Activated naive CD4-positive, alpha-beta T cell treated with anti-CD3 and anti-CD28 coated beads, Interleukin-2, amount 50 U/mL, for 72 hours (primary cell): Measurements from ENCODE around the gene OR3A3. TPM values are rescaled to one million over a fixed set of nuclear protein-coding genes. Genes with fewer than 3 reads are reported as not detected.
A peak's percentile ranks its signal among the peaks of the same experiment; 100 is the strongest.
"Not testable (repeated sequence)": the region's sequence is repeated elsewhere in the genome, so short reads cannot be mapped to it uniquely, and the experiment has no call there.

Experiments
- ATAC-seq, 2 donors: fragments of 150-1000 bp; cut with Tn5 transposase; 2 replicates each; pipeline ENCODE4 v1.10.0; 2021; ENCODE audit warnings: mild to moderate bottlenecking in 2 of 2, moderate library complexity in 2 of 2
- DNase-seq, 2 donors: peaks; one replicate each; pipeline ENCODE4 v3.0.0; 2021 to 2022; ENCODE audit warnings: low spot score in 2 of 2
- H3K27ac Mint-ChIP-seq, 2 donors: one replicate each; pipeline ENCODE4 v1.8.0; 2022; ENCODE audit warnings: mild to moderate bottlenecking in 2 of 2, mixed read lengths in 2 of 2
- H3K36me3 Mint-ChIP-seq, 2 donors: one replicate each; pipeline ENCODE4 v1.8.0; 2022; ENCODE audit warnings: mixed read lengths in 2 of 2
- H3K9me3 Mint-ChIP-seq, 2 donors: one replicate each; pipeline ENCODE4 v1.8.0; 2022; ENCODE audit warnings: mixed read lengths in 2 of 2
- total RNA-seq, 2 donors: library from RNA; stranded (reverse); gene quantifications; one replicate each; pipeline ENCODE4 v1.2.3, GENCODE V29; 2022

Gene OR3A3
- not detected for total RNA-seq

GRCh38 chr17:3411070-3411469 is at the start of gene OR3A3:
OR3A3 (plus strand) TSS chr17:3411370.
- peaks cover 5 to 15% of the 10 kb centered on the region in 2 donors for H3K36me3 Mint-ChIP-seq
- ATAC-seq (no peak), DNase-seq (no peak)
- no peak within 1 kb of the TSS for H3K27ac Mint-ChIP-seq
- peaks cover 10 to 21% of the 10 kb centered on the region in 2 donors for H3K9me3 Mint-ChIP-seq

- Mint-ChIP-seq H3K9me3 (peaks cover 26% of the 10 kb centered on the region in 2 donors), H3K36me3 (peaks cover 7 to 13% of the 10 kb centered on the region in 2 donors)
- DNase-seq, H3K27ac Mint-ChIP-seq, ATAC-seq: not testable (repeated sequence)
Measured at GRCh38 chr17:3371167-3371566, 40.0 kb upstream of the OR3A3 start.

- H3K9me3 Mint-ChIP-seq: peaks cover 15% of the 10 kb centered on the region in 2 donors
- ATAC-seq (no peak), DNase-seq (no peak)
- peaks cover 6 to 7% of the 10 kb centered on the region in 2 donors for H3K36me3 Mint-ChIP-seq
- H3K27ac Mint-ChIP-seq: no peak overlapping the region
Measured at GRCh38 chr17:3378321-3378720, 32.8 kb upstream of the OR3A3 start.

GRCh38 chr17:3381957-3382356 is 29.2 kb upstream of the OR3A3 start:
- H3K36me3 Mint-ChIP-seq: peaks cover 0 to 5% of the 10 kb centered on the region in 2 donors
- no peak for ATAC-seq
- H3K27ac Mint-ChIP-seq: no peak overlapping the region
- peaks cover 1 to 4% of the 10 kb centered on the region in 2 donors for H3K9me3 Mint-ChIP-seq
- no peak for DNase-seq

- DNase-seq (peak in 1 of 2 donors; percentile 9), ATAC-seq (peak; percentile 82 to 98)
- Mint-ChIP-seq H3K9me3 (peaks cover 0 to 8% of the 10 kb centered on the region in 2 donors), H3K36me3 (peaks cover 0 to 6% of the 10 kb centered on the region in 2 donors), H3K27ac (peak within 1 kb of the TSS; percentile 25 to 86)
Measured at GRCh38 chr17:3385869-3386816, 25.0 kb upstream of the OR3A3 start, which contains the start of gene OR3A2. OR3A2 (minus strand) TSS chr17:3386308.

GRCh38 chr17:3389791-3390190 is 21.4 kb upstream of the OR3A3 start:
- H3K27ac Mint-ChIP-seq: no peak overlapping the region
- DNase-seq (no peak), ATAC-seq (no peak)
- H3K9me3 Mint-ChIP-seq: peaks cover 0 to 8% of the 10 kb centered on the region in 2 donors
- peaks cover 0 to 6% of the 10 kb centered on the region in 2 donors for H3K36me3 Mint-ChIP-seq

- not testable (repeated sequence) for H3K36me3 Mint-ChIP-seq, DNase-seq, H3K9me3 Mint-ChIP-seq, ATAC-seq, H3K27ac Mint-ChIP-seq
Measured at GRCh38 chr17:3397801-3398200, 13.4 kb upstream of the OR3A3 start.

GRCh38 chr17:3398310-3398709 is 12.9 kb upstream of the OR3A3 start, which contains the start of gene OR1E1:
OR1E1 (minus strand) TSS chr17:3398410; CDS start chr17:3398410, 0 bp downstream.
- Mint-ChIP-seq H3K27ac (no peak within 1 kb of the TSS), H3K9me3 (peaks cover 0 to 6% of the 10 kb centered on the region in 2 donors), H3K36me3 (no peaks in the 10 kb centered on the region)
- no peak for DNase-seq
- ATAC-seq: no peak

- ATAC-seq: no peak
- H3K9me3 Mint-ChIP-seq: peaks cover 0 to 6% of the 10 kb centered on the region in 2 donors
- H3K36me3 Mint-ChIP-seq: no peaks in the 10 kb centered on the region
Measured at GRCh38 chr17:3400055-3400454, 11.1 kb upstream of the OR3A3 start.

GRCh38 chr17:3401786-3402185 is 9.4 kb upstream of the OR3A3 start:
- Mint-ChIP-seq H3K9me3 (peaks cover 6 to 7% of the 10 kb centered on the region in 2 donors), H3K36me3 (no peaks in the 10 kb centered on the region), H3K27ac (no peak overlapping the region)
- ATAC-seq: no peak
- DNase-seq: no peak

More at GRCh38 chr17:3400055-3400454, 11.1 kb upstream of the OR3A3 start:
- no peak overlapping the region for H3K27ac Mint-ChIP-seq
- DNase-seq: no peak

GRCh38 chr17:3403856-3404255 is 7.3 kb upstream of the OR3A3 start:
- Mint-ChIP-seq H3K36me3 (peaks cover 5 to 11% of the 10 kb centered on the region in 2 donors), H3K9me3 (peaks cover 7 to 21% of the 10 kb centered on the region in 2 donors)
- not testable (repeated sequence) for ATAC-seq, H3K27ac Mint-ChIP-seq, DNase-seq

- not testable (repeated sequence) for H3K27ac Mint-ChIP-seq, ATAC-seq, DNase-seq
- H3K36me3 Mint-ChIP-seq: peaks cover 5 to 14% of the 10 kb centered on the region in 2 donors
- H3K9me3 Mint-ChIP-seq: peaks cover 10 to 14% of the 10 kb centered on the region in 2 donors
Measured at GRCh38 chr17:3412216-3412615, 1.0 kb downstream of the OR3A3 start.

- no peak for DNase-seq
- no peak for ATAC-seq
- Mint-ChIP-seq H3K9me3 (no peaks in the 10 kb centered on the region), H3K27ac (no peak overlapping the region), H3K36me3 (no peaks in the 10 kb centered on the region)
Measured at GRCh38 chr17:3415610-3416009, 4.4 kb downstream of the OR3A3 start.

- ATAC-seq (no peak), DNase-seq (no peak)
- Mint-ChIP-seq H3K9me3 (peaks cover 3 to 4% of the 10 kb centered on the region in 2 donors), H3K27ac (no peak overlapping the region), H3K36me3 (peaks cover 0 to 6% of the 10 kb centered on the region in 2 donors)
Measured at GRCh38 chr17:3418222-3418621, 7.1 kb downstream of the OR3A3 start.

GRCh38 chr17:3433215-3433614 is 22.0 kb downstream of the OR3A3 start:
- not testable (repeated sequence) for H3K36me3 Mint-ChIP-seq, H3K9me3 Mint-ChIP-seq, H3K27ac Mint-ChIP-seq, ATAC-seq
- DNase-seq: peak in 1 of 2 donors; percentile 13

- DNase-seq (no peak), ATAC-seq (no peak)
- no peaks in the 10 kb centered on the region for H3K9me3 Mint-ChIP-seq
- no peaks in the 10 kb centered on the region for H3K36me3 Mint-ChIP-seq
- no peak within 1 kb of the TSS for H3K27ac Mint-ChIP-seq
Measured at GRCh38 chr17:3433741-3434140, 22.6 kb downstream of the OR3A3 start, which contains the start of gene OR1E2. OR1E2 (minus strand) TSS chr17:3433841; CDS start chr17:3433841, 0 bp downstream.

GRCh38 chr17:3438368-3438767 is 27.2 kb downstream of the OR3A3 start:
- no peak for ATAC-seq
- H3K36me3 Mint-ChIP-seq: no peaks in the 10 kb centered on the region
- H3K27ac Mint-ChIP-seq: no peak overlapping the region
- DNase-seq: no peak
- H3K9me3 Mint-ChIP-seq: no peaks in the 10 kb centered on the region
